HG03135 (cell line): ENCODE measurements around the gene TMBIM4.

Experiments
- ATAC-seq: cut with Tn5 transposase; IDR thresholded peaks from one replicate; pipeline ENCODE4 v1.9.1; 2021; ENCODE audit warnings: mild to moderate bottlenecking, moderate library complexity; ENCODE audit not compliant: unreplicated experiment

TMBIM4 gene

GRCh38 chr12:66103016-66103913 is 66.5 kb downstream of the TMBIM4 start:
- no peak for ATAC-seq

GRCh38 chr12:66092559-66093269 is 77.1 kb downstream of the TMBIM4 start:
- ATAC-seq = no peak

GRCh38 chr12:66090157-66090556 is 79.6 kb downstream of the TMBIM4 start:
- ATAC-seq = no peak

- no peak for ATAC-seq
Measured at GRCh38 chr12:66087365-66087943, 82.3 kb downstream of the TMBIM4 start.

GRCh38 chr12:66085998-66086397 is 83.8 kb downstream of the TMBIM4 start:
- ATAC-seq = no peak
